Measurements from ENCODE around the gene C1QTNF4. TPM values are rescaled to one million over a fixed set of nuclear protein-coding genes. Genes with fewer than 3 reads are reported as not detected.

Gene C1QTNF4
- total and polyA plus RNA-seq, 2 donors (not counting 1 experiment from before 2014, with no cell fraction given): 1.6 TPM; not detected in 1

GRCh38 chr11:47592251-47592650, 2.0 kb downstream of the C1QTNF4 start:
- ATAC-seq (ENCODE audit: low read depth) (no peak), DNase-seq (no peak)
- Mint-ChIP-seq H3K4me3 (no peak overlapping the region), H3K9me3 (ENCODE audit: insufficient read depth) (no peaks in the 10 kb centered on the region), H3K27ac (no peak overlapping the region), H3K4me1 (peaks cover 9% of the 10 kb centered on the region), H3K27me3 (peaks cover 37% of the 10 kb centered on the region)
- Histone ChIP-seq H3K4me2 (replicated peaks; ENCODE audit: low read depth, low read length, poor library complexity, severe bottlenecking) (no peak overlapping the region), H3K4me3 (ENCODE audit: control extremely low read depth in 1 of 5, extremely low read depth in 1 of 5, insufficient read depth in 1 of 5, low read depth in 2 of 5, low read length in 4 of 5) (no peak overlapping the region), H3K9me3 (ENCODE audit: control extremely low read depth in 1 of 3, control insufficient read depth in 2 of 3, insufficient read depth in 1 of 3, low read length in 2 of 3) (no peaks in the 10 kb centered on the region), H3K36me3 (replicated peaks in 1 of 2; ENCODE audit: control extremely low read depth in 1 of 2, control insufficient read depth in 1 of 2, extremely low read depth in 1 of 2, insufficient read depth in 2 of 2, low read length in 1 of 2) (no peaks in the 10 kb centered on the region), H3K9ac (ENCODE audit: low read length) (no peak overlapping the region), H2AFZ (ENCODE audit: insufficient read depth, low read depth, low read length, poor library complexity, severe bottlenecking) (no peak overlapping the region), H4K20me1 (ENCODE audit: control insufficient read depth, insufficient read depth, low read length, poor library complexity, severe bottlenecking) (no peaks in the 10 kb centered on the region), H3K79me2 (ENCODE audit: control insufficient read depth, insufficient read depth, low read length) (no peaks in the 10 kb centered on the region), H3K4me1 (ENCODE audit: control insufficient read depth in 2 of 2, insufficient read depth in 2 of 2, low read length in 2 of 2) (peaks cover 15% of the 10 kb centered on the region in 2 donors), H3K27me3 (replicated peaks in 1 of 4; ENCODE audit: control extremely low read depth in 1 of 4, control insufficient read depth in 3 of 4, insufficient read depth in 4 of 4, low read length in 3 of 4) (peaks cover 0 to 40% (median 20%) of the 10 kb centered on the region in 4 experiments), H3K27ac (ENCODE audit: low read length in 2 of 2) (no peak overlapping the region)
- POLR2A ChIA-PET: interaction anchor here (0.6 kb wide), 1 partner anchor 50 kb away, joined by 4 read pairs; no protein-coding TSS in a partner anchor
- CTCF ChIA-PET: no interaction called here
- intact Hi-C loops (cut with micrococcal nuclease): no loop called here
- WGBS (ENCODE audit: insufficient coverage): 22% methylated on average over 3 of the region's 4 CpGs
- TF ChIP-seq CTCF (IDR thresholded peaks at IDR 0.05) (no peak), EZH2 (IDR thresholded peaks at IDR 0.05; ENCODE audit: borderline replicate concordance, insufficient read depth, low read depth, low read length, poor library complexity, severe bottlenecking) (no peak)

DNA sequence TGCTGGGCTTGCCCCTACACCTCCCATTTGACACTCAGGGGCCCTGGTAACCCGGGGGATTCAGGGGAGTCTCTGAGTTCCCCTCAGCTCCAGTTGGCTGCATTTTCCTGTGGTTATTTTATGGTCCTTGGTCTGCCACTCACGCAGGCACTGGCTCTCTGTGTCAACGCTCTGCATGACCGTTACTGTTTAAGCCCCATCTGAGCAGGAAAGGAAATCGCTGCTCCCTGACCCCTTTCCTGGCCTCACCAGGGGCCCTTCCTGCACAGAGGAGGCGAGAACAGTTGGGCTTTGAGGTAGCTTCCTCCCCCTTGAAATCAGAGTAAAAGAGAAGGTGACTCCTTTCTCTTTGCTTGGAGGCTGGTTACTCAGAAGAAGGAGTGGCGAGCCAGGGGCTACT, 2.4 kb downstream of the C1QTNF4 start:
- Histone ChIP-seq H3K4me3 (ENCODE audit: control extremely low read depth in 1 of 5, extremely low read depth in 1 of 5, insufficient read depth in 1 of 5, low read depth in 2 of 5, low read length in 4 of 5) (no peak overlapping the region), H3K4me2 (replicated peaks; ENCODE audit: low read depth, low read length, poor library complexity, severe bottlenecking) (no peak overlapping the region), H4K20me1 (ENCODE audit: control insufficient read depth, insufficient read depth, low read length, poor library complexity, severe bottlenecking) (no peaks in the 10 kb centered on the region), H3K9me3 (ENCODE audit: control extremely low read depth in 1 of 3, control insufficient read depth in 2 of 3, insufficient read depth in 1 of 3, low read length in 2 of 3) (no peaks in the 10 kb centered on the region), H3K4me1 (ENCODE audit: control insufficient read depth in 2 of 2, insufficient read depth in 2 of 2, low read length in 2 of 2) (peaks cover 15% of the 10 kb centered on the region in 2 donors), H3K36me3 (replicated peaks in 1 of 2; ENCODE audit: control extremely low read depth in 1 of 2, control insufficient read depth in 1 of 2, extremely low read depth in 1 of 2, insufficient read depth in 2 of 2, low read length in 1 of 2) (no peaks in the 10 kb centered on the region), H3K9ac (ENCODE audit: low read length) (no peak overlapping the region), H2AFZ (ENCODE audit: insufficient read depth, low read depth, low read length, poor library complexity, severe bottlenecking) (peak overlapping the region; percentile 33), H3K27ac (ENCODE audit: low read length in 2 of 2) (no peak overlapping the region), H3K79me2 (ENCODE audit: control insufficient read depth, insufficient read depth, low read length) (no peaks in the 10 kb centered on the region), H3K27me3 (replicated peaks in 1 of 4; ENCODE audit: control extremely low read depth in 1 of 4, control insufficient read depth in 3 of 4, insufficient read depth in 4 of 4, low read length in 3 of 4) (peaks cover 0 to 40% (median 20%) of the 10 kb centered on the region in 4 experiments)
- no peak overlapping the region for H3K4me3 Mint-ChIP-seq
- H3K27me3 Mint-ChIP-seq: peaks cover 37% of the 10 kb centered on the region
- no peak for DNase-seq
- ChIA-PET POLR2A (interaction anchor here (0.6 kb wide), 2 partner anchors 50 to 311 kb away, joined by 4 to 5 read pairs; no protein-coding TSS in a partner anchor), CTCF (interaction anchor here (0.6 kb wide), 1 partner anchor 20 kb away, joined by 3 read pairs; no protein-coding TSS in a partner anchor)
- H3K9me3 Mint-ChIP-seq (ENCODE audit: insufficient read depth): no peaks in the 10 kb centered on the region
- ATAC-seq (ENCODE audit: low read depth): no peak
- intact Hi-C loops (cut with micrococcal nuclease): no loop called here
- TF ChIP-seq CTCF (IDR thresholded peaks at IDR 0.05) (no peak), EZH2 (IDR thresholded peaks at IDR 0.05; ENCODE audit: borderline replicate concordance, insufficient read depth, low read depth, low read length, poor library complexity, severe bottlenecking) (no peak)
- peaks cover 9% of the 10 kb centered on the region for H3K4me1 Mint-ChIP-seq
- WGBS (ENCODE audit: insufficient coverage): 0% methylated on average over 4 of the region's 7 CpGs
- H3K27ac Mint-ChIP-seq: no peak overlapping the region

All from B cell (primary cell).